COLO668 (cell line): Measurements from ENCODE around the gene KCNJ12.

Source experiments
- DNase-seq: peaks from one replicate; lab custom pipeline; 2025; ENCODE audit not compliant: unreplicated experiment; lab: John Stamatoyannopoulos, UW

KCNJ12 gene

DNA sequence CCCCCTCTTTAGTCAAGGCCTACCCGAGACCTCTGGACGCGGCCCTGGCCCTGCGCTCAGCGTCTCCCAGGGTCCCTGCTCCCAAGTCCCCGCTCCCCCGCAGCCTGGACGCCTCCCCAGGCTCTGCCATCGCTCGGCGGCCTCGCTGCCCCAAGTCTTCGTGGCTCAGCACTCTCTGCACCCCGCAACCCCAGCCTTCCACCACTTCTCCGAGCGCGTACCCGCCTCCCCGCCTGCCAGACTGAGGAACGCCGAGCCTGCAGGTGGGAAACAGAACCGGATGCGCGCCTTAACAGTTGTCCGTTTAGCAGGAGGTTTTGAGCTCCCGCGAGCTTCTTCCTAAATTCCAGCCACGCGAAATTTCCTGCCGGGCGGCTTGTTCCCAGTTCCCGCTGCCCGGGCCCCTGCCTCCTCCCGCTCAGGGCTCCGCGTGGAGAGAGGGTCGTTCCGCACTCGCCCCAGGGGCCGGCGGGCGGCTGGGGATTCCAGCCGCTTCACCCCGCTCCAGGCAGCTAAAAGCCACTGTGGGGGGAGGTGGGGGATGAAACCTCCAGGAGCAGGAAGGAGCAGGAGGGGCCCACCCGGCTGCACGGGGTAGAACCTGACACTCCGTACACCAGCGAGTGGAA lies 87.7 kb downstream of the KCNJ12 start:
- DNase-seq = no peak

DNA sequence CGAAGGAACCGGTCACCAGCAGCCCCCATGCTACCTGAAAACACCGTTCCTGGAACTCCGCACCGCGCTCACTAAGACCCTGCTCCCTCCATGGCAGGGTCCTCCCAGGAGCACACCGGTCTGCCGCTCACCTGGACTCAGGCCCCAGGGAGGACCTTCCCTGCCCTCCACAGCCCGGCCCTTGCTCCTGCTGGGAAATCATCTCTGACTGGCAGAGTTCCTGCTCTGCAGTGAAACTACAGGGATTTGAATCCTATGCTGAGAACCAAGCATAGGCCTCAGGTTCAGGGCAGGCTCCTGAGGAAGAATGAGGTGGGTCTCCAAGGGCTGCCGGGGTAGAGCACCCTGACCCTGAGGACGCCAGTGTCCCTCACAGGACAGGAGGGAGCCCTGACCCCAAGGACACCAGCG lies 88.5 kb downstream of the KCNJ12 start:
- no peak for DNase-seq

DNA sequence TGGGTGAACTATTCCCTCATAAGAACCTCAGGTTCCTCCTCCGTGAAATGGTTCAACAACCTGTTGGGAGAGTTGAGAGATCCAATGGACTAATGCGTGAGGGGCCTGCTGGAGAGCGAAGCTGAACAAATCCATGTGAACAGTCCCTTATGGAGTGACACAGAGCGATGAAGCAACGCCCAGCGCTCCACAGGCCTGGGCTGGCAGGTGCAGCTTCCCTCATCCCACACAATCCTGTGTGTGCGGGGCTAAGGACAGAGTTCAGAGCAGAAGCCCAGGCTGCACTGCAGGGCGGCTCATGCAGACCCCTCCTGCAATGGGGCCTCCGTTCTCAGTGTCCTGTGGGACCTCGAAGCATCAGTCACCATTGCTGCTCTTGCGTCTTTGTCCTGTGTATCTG lies 90.4 kb downstream of the KCNJ12 start:
- DNase-seq = no peak

DNA sequence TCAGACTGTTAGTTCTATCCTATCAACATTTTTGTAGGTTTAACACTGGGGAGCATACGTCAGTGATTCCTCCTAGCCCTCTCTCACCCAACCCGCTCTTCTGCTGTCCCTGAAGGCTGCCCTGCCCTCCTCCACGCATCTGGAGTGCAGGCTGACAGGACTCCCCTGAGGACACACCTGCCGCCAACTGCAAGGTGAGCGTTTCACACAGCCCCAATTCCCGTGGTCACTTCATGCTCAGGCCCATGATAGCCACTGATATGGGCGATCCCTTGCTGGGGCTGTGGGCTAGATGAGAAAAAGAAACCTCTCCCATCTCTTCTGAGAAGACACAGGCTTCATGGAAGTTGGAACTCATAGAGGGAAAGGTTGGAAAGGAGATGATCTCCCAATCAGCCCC lies 91.0 kb downstream of the KCNJ12 start:
- no peak for DNase-seq

DNA sequence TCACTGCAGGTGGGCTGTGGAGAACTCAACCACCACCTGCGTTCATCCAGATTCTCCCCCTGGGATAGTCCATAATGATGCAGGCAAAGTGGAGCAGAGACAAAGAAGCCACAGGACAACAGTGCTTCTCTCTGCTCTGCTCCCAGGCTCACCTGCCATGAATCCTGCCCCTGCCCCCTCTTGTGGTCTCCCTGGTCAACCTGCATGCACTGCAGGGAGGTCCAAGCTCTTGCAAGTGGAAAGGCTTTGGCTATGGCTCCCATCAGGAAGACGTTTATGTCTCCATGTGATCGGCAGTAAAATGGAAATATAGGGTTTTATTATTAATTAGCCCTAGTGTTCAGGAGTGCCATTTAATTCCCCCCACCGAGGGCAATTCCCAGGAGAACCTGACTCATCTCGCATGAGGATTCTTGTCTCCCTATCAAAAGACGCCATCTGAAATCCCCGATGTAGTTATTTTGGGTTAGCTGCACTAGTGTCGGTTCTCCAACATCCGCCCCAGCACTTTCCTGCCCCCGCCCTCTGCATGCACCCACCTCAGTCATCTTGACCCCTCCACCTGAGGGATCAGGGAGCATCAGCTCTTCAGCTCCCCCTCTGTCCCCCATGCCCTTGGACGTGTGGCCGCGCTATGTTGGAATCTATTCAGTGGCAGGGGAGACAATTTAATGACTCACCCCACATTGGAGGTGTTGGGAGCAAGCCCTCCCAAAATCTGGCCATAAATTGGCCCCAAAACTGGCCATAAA lies 91.8 kb downstream of the KCNJ12 start:
- DNase-seq = no peak
